ENCODE measurements around the gene MCTP2.

MCTP2 gene

GRCh38 chr15:94451466-94451865 is 220.1 kb downstream of the MCTP2 start:
- Histone ChIP-seq H3K36me3 (ENCODE audit: control insufficient read depth in 2 of 2, insufficient read depth in 1 of 2, low read length in 2 of 2) (no peaks in the 10 kb centered on the region), H3K4me3 (ENCODE audit: low read depth, low read length) (no peak overlapping the region), H3K4me1 (ENCODE audit: control insufficient read depth, insufficient read depth, low read length) (no peaks in the 10 kb centered on the region), H3K9me3 (ENCODE audit: control insufficient read depth, insufficient read depth, low read depth, low read length) (no peaks in the 10 kb centered on the region), H3K27ac (ENCODE audit: extremely low read depth, low read depth, low read length) (no peak overlapping the region)
- POLR2A ChIA-PET, result no interaction called here
- TF ChIP-seq ZNF324 (tag by site-specific recombination; IDR thresholded peaks at IDR 0.05) (no peak), PRDM4 (tag by site-specific recombination; IDR thresholded peaks at IDR 0.05) (no peak)
- CTCF ChIA-PET, result no interaction called here

GRCh38 chr15:94453227-94453988 is 222.0 kb downstream of the MCTP2 start:
- TF ChIP-seq, protein P1, sequence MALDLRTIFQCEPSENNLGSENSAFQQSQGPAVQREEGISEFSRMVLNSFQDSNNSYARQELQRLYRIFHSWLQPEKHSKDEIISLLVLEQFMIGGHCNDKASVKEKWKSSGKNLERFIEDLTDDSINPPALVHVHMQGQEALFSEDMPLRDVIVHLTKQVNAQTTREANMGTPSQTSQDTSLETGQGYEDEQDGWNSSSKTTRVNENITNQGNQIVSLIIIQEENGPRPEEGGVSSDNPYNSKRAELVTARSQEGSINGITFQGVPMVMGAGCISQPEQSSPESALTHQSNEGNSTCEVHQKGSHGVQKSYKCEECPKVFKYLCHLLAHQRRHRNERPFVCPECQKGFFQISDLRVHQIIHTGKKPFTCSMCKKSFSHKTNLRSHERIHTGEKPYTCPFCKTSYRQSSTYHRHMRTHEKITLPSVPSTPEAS (tag by site-specific recombination; IDR thresholded peaks at IDR 0.05), result no peak
- no peak for TF ChIP-seq ZNF302 (tag by site-specific recombination; IDR thresholded peaks at IDR 0.05; ENCODE audit: low read depth)
- TF ChIP-seq ZNF37A (tag by site-specific recombination; IDR thresholded peaks at IDR 0.05), result no peak
- no peak for TF ChIP-seq ZNF76 (tag by site-specific recombination; IDR thresholded peaks at IDR 0.05; ENCODE audit: borderline replicate concordance, low read depth)
- no peak for TF ChIP-seq ZNF747 (tag by site-specific recombination; IDR thresholded peaks at IDR 0.05)
- Histone ChIP-seq H3K27ac (ENCODE audit: extremely low read depth, low read depth, low read length) (no peak overlapping the region), H3K9me3 (ENCODE audit: control insufficient read depth, insufficient read depth, low read depth, low read length) (no peaks in the 10 kb centered on the region), H3K4me3 (ENCODE audit: low read depth, low read length) (no peak overlapping the region), H3K4me1 (ENCODE audit: control insufficient read depth, insufficient read depth, low read length) (no peaks in the 10 kb centered on the region), H3K36me3 (ENCODE audit: control insufficient read depth in 2 of 2, insufficient read depth in 1 of 2, low read length in 2 of 2) (no peaks in the 10 kb centered on the region)
- POLR2A ChIA-PET, result no interaction called here
- CTCF ChIA-PET, result no interaction called here

GRCh38 chr15:94455297-94455696 is 223.9 kb downstream of the MCTP2 start:
- CTCF ChIA-PET, result no interaction called here
- no peak overlapping the region for H3K4me3 ChIP-seq (ENCODE audit: low read depth, low read length)
- no peak overlapping the region for H3K27ac ChIP-seq (ENCODE audit: extremely low read depth, low read depth, low read length)
- POLR2A ChIA-PET, result no interaction called here
- TF ChIP-seq ZNF404 (tag by site-specific recombination; IDR thresholded peaks at IDR 0.05), result no peak
- TF ChIP-seq SCRT1 (tag by site-specific recombination; IDR thresholded peaks at IDR 0.05; ENCODE audit: borderline replicate concordance), result no peak
- no peak for TF ChIP-seq ZNF202 (tag by site-specific recombination; IDR thresholded peaks at IDR 0.05; ENCODE audit: borderline replicate concordance)
- TF ChIP-seq ZNF248 (tag by site-specific recombination; IDR thresholded peaks at IDR 0.05), result no peak
- no peak for TF ChIP-seq ZNF610 (tag by site-specific recombination; IDR thresholded peaks at IDR 0.05; ENCODE audit: borderline replicate concordance)
- TF ChIP-seq ZFP3 (tag by site-specific recombination; IDR thresholded peaks at IDR 0.05; ENCODE audit: low read depth), result no peak
- TF ChIP-seq ZNF311 (tag by site-specific recombination; IDR thresholded peaks at IDR 0.05; ENCODE audit: borderline replicate concordance), result no peak
- TF ChIP-seq PRDM1 (tag by site-specific recombination; IDR thresholded peaks at IDR 0.05), result no peak
- no peak for TF ChIP-seq ZNF292 (tag by site-specific recombination; IDR thresholded peaks at IDR 0.05; ENCODE audit: borderline replicate concordance, low read depth)
- TF ChIP-seq ZNF626 (tag by site-specific recombination; IDR thresholded peaks at IDR 0.05), result no peak
- TF ChIP-seq ZNF510 (tag by site-specific recombination; IDR thresholded peaks at IDR 0.05; ENCODE audit: insufficient replicate concordance), result no peak
- no peak for TF ChIP-seq OSR2 (tag by site-specific recombination; IDR thresholded peaks at IDR 0.05)
- TF ChIP-seq ZNF174 (tag by site-specific recombination; IDR thresholded peaks at IDR 0.05), result no peak
- H3K36me3 ChIP-seq (ENCODE audit: control insufficient read depth in 2 of 2, insufficient read depth in 1 of 2, low read length in 2 of 2), result no peaks in the 10 kb centered on the region
- H3K9me3 ChIP-seq (ENCODE audit: control insufficient read depth, insufficient read depth, low read depth, low read length), result no peaks in the 10 kb centered on the region
- no peaks in the 10 kb centered on the region for H3K4me1 ChIP-seq (ENCODE audit: control insufficient read depth, insufficient read depth, low read length)
